Fibroblast of peridontal ligament (primary cell): ENCODE results near the gene IAH1.

Source experiments
- DNase-seq: peaks from one replicate; pipeline ENCODE4 v3.0.0-alpha.2; 2010; ENCODE audit errors: extremely low read depth

IAH1 gene

DNA sequence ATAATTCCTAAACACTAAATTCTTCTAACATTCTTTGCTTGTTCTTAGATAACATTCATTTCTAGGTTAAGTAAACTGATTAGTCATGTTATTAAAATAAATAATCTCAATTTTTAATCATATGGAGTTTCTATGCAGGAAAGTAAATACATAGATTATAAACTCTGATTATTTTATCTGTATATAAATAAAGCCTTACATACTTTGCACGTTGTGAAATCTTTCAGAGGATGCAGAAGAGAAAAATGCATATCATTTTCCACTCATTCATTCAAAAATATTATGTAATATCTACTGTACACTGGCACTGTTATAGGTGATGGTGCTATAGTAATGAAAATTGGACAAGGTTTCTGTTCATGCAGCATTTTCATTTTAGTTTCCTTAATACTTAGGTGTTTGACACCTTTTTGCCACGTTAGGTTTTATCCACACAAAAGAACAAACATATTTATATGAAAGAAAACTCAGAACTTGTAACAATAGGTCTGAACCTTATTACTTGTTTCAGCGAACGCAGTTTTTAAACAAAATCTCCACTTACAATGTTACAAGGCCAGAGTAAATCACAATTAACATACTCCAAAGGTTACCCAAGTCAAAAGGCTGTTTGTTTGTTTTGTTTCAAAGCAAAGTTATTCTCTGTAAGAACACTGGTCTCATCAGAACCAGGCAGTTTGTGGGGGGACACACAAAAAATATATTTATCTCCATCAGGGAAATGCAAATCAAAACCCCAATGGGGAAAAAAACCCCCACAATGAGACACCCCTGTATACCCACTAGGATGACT, 53.8 kb downstream of the IAH1 start:
- no peak for DNase-seq

DNA sequence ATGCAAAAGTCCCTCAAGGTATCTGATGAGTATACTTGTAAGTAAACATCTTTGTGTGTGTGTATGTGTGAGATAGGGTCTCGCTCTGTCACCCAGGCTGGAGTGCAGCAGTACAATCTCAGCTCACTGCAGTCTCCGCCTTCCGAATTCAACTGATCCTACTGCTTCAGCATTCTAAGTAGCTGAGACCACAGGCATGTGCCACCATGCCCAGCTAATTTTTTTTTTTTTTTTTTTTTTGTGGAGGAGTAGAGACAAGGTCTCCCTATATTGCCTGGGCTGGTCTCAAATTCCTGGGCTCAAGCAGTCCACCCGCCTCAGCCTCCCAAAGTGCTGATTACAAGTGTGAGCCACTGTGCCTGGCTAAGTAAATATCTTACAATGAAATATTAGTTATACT, 58.1 kb downstream of the IAH1 start:
- no peak for DNase-seq

- DNase-seq: no peak
Observed at GRCh38 chr2:9533663-9534062, 59.3 kb downstream of the IAH1 start.

GRCh38 chr2:9535177-9535576, 60.8 kb downstream of the IAH1 start:
- no peak for DNase-seq

DNA sequence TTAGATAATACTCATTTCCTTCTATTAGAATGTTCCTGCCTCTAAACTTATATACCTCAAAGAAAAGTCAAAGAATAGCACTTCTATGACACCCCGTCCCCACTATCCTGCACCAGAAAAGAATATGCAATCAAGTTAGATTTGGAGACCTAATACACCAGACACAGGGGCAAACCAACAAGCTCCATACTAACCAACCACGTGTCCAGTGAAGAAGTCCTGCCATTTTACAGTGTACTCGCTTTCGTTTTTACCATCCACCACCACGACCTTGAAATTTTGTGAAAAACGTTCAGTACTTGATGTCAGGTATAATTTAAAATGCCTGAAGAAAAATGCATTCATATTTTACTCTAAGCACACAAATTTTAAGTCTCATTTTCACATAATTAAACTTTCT, 62.2 kb downstream of the IAH1 start:
- no peak for DNase-seq

- DNase-seq: peak; percentile 91
Observed at GRCh38 chr2:9538000-9538507, 63.7 kb downstream of the IAH1 start.
